HG02973 (cell line): ENCODE measurements around the gene GOPC.
"Not testable (repeated sequence)": the region's sequence is repeated elsewhere in the genome, so short reads cannot be mapped to it uniquely, and the experiment has no call there.

Experiments
- ATAC-seq: cut with Tn5 transposase; IDR thresholded peaks from one replicate; pipeline ENCODE4 v1.9.1; 2021; ENCODE audit warnings: moderate library complexity; ENCODE audit not compliant: unreplicated experiment

Gene GOPC

GRCh38 chr6:117518870-117519269 is 83.4 kb downstream of the GOPC start:
- no peak for ATAC-seq

GRCh38 chr6:117517995-117518394 is 84.3 kb downstream of the GOPC start:
- not testable (repeated sequence) for ATAC-seq

- ATAC-seq, result no peak
These were observed 87.0 kb downstream of the GOPC start for GRCh38 chr6:117515326-117515725.

- ATAC-seq, result no peak
These were observed 87.7 kb downstream of the GOPC start for GRCh38 chr6:117514655-117515054.

GRCh38 chr6:117513778-117514365 is 88.4 kb downstream of the GOPC start:
- ATAC-seq, result no peak

- no peak for ATAC-seq
These were observed 89.2 kb downstream of the GOPC start for GRCh38 chr6:117512987-117513573.

GRCh38 chr6:117512056-117512828 is 90.1 kb downstream of the GOPC start:
- ATAC-seq, result no peak
